Calu3 (cell line): Measurements from ENCODE around the gene DYRK3. TPM values are rescaled to one million over a fixed set of nuclear protein-coding genes. Genes with fewer than 3 reads are reported as not detected.

Source experiments
- BruUV-seq: library from RNA; stranded (reverse); fragments of 400-500 nt; replicated peaks from 2 replicates; lab custom pipeline; 2021; lab: Mats Ljungman, UMichigan
- CTCF ChIA-PET: fragments of 300-600 bp; sonication (Branson Sonifier 250); formaldehyde crosslinking; loops from one replicate; lab custom pipeline; 2022; ENCODE audit warnings: antibody characterized with exemption; lab: Charles Lee
- DNase-seq: peaks from one replicate; pipeline ENCODE4 v3.0.0; 2022
- H3K27ac Mint-ChIP-seq: one replicate; pipeline ENCODE4 v1.8.0; 2022; ENCODE audit warnings: mixed read lengths; ENCODE audit not compliant: unreplicated experiment
- H3K27me3 Mint-ChIP-seq: one replicate; pipeline ENCODE4 v1.8.0; 2022; ENCODE audit warnings: mixed read lengths; ENCODE audit not compliant: unreplicated experiment
- H3K36me3 Mint-ChIP-seq: one replicate; pipeline ENCODE4 v1.8.0; 2022; ENCODE audit warnings: mild to moderate bottlenecking, moderate library complexity, mixed read lengths; ENCODE audit not compliant: insufficient read depth, unreplicated experiment
- H3K4me1 Mint-ChIP-seq: one replicate; pipeline ENCODE4 v1.8.0; 2022; ENCODE audit warnings: mild to moderate bottlenecking, low read depth, mixed read lengths; ENCODE audit not compliant: unreplicated experiment
- H3K4me3 Mint-ChIP-seq: one replicate; pipeline ENCODE4 v1.8.0; 2022; ENCODE audit warnings: mild to moderate bottlenecking, low read depth, moderate library complexity, mixed read lengths; ENCODE audit not compliant: unreplicated experiment
- H3K9me3 Mint-ChIP-seq: one replicate; pipeline ENCODE4 v1.8.0; 2022; ENCODE audit warnings: low read depth, mixed read lengths; ENCODE audit not compliant: unreplicated experiment
- intact Hi-C: fragments of 100-400 bp; cut with micrococcal nuclease; formaldehyde crosslinking; loops from one replicate; pipeline ENCODE4 v1.10.0; 2022; ENCODE audit not compliant: unreplicated experiment
- total RNA-seq: library from RNA; stranded (reverse); gene quantifications from 2 replicates; pipeline ENCODE4 v1.2.3, GENCODE V29; 2022
- TF ChIP-seq, protein P1 (sequence below): fragments of 200-600 bp; IDR thresholded peaks from one replicate; pipeline ENCODE4 v1.8.0; 2022; ENCODE audit warnings: antibody characterized with exemption; ENCODE audit not compliant: unreplicated experiment

The DYRK3 gene
- total RNA-seq, 1 experiment from 2014 or later: 7.6 TPM

DNA sequence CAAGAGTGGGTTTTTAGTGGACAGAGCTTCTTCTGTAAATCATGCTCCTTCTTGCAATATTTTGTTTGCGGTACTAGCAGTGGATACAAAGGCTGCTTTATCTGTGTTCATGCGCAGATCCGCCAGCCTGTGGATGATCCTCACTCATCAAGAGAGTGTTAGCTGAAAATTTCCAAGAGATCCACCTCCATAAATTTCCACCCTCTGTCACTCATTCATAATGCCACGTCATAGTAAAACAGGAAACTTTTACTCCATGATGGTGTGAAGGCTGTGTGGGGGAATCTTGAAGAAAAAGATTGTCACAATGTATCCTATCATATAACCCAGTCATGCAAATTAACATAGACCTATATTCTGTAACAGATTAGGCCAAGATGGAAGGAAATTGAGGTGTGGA is 44.9 kb downstream of the DYRK3 start:
- CTCF ChIA-PET: no interaction called here
- Mint-ChIP-seq H3K27me3 (peaks cover 35% of the 10 kb centered on the region), H3K27ac (no peak overlapping the region), H3K9me3 (no peaks in the 10 kb centered on the region), H3K4me3 (no peak overlapping the region), H3K36me3 (peaks cover 10% of the 10 kb centered on the region), H3K4me1 (peaks cover 4% of the 10 kb centered on the region)
- DNase-seq: no peak
- no TSS peak for BruUV-seq
- TF ChIP-seq, protein P1, sequence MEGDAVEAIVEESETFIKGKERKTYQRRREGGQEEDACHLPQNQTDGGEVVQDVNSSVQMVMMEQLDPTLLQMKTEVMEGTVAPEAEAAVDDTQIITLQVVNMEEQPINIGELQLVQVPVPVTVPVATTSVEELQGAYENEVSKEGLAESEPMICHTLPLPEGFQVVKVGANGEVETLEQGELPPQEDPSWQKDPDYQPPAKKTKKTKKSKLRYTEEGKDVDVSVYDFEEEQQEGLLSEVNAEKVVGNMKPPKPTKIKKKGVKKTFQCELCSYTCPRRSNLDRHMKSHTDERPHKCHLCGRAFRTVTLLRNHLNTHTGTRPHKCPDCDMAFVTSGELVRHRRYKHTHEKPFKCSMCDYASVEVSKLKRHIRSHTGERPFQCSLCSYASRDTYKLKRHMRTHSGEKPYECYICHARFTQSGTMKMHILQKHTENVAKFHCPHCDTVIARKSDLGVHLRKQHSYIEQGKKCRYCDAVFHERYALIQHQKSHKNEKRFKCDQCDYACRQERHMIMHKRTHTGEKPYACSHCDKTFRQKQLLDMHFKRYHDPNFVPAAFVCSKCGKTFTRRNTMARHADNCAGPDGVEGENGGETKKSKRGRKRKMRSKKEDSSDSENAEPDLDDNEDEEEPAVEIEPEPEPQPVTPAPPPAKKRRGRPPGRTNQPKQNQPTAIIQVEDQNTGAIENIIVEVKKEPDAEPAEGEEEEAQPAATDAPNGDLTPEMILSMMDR: no peak
- intact Hi-C loops: no loop called here

DNA sequence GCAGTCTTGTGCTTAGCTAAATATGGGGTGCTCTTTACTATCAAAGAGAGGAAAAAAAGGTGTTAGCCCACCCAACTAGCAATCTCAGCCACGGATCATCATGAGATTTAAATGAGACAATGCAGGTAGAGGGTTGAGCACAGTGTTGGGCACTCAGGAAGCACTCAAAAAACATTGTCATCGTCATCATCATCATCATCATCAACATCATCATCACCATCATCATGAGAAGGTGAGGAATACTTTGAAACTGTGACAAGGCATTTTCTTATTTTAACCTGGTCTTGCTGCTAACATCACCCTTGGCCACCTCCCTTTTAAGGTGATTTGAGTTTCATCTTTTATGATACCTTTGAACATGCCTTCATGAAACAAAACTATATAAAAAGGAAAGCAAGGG is 46.0 kb downstream of the DYRK3 start:
- Mint-ChIP-seq H3K36me3 (peaks cover 20% of the 10 kb centered on the region), H3K27me3 (peaks cover 35% of the 10 kb centered on the region), H3K27ac (no peak overlapping the region), H3K4me3 (no peak overlapping the region), H3K9me3 (no peaks in the 10 kb centered on the region), H3K4me1 (peaks cover under 1% of the 10 kb centered on the region)
- DNase-seq: no peak
- TF ChIP-seq, protein P1: no peak
- CTCF ChIA-PET: no interaction called here
- BruUV-seq: no TSS peak
- intact Hi-C loops: no loop called here

DNA sequence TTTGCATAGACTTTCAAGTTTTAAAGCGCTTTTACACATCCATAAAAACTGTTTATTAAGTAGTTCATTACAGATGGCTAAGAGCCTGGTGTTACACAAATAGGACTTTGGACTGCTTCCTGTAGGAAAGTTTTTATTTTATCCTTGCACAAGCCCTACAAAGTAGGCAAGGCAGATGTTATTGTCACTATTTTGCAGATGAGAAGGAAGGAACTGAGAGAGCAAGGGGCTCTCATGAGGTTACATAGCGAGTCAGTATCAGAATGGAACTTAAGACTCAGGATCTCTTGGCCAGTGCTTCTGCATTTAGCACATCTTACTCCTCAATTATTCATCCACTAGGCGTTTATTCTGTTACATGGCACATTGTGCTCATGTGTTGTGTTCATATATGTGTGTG is 46.8 kb downstream of the DYRK3 start:
- Mint-ChIP-seq H3K36me3 (peaks cover 26% of the 10 kb centered on the region), H3K27me3 (peaks cover 35% of the 10 kb centered on the region), H3K4me3 (no peak overlapping the region), H3K27ac (no peak overlapping the region), H3K9me3 (no peaks in the 10 kb centered on the region), H3K4me1 (peaks cover 8% of the 10 kb centered on the region)
- DNase-seq: no peak
- intact Hi-C loops: no loop called here
- no TSS peak for BruUV-seq
- CTCF ChIA-PET: interaction anchor here (0.5 kb wide), 1 partner anchor 199 kb away, joined by 7 read pairs; no protein-coding TSS in a partner anchor
- TF ChIP-seq, protein P1: no peak

DNA sequence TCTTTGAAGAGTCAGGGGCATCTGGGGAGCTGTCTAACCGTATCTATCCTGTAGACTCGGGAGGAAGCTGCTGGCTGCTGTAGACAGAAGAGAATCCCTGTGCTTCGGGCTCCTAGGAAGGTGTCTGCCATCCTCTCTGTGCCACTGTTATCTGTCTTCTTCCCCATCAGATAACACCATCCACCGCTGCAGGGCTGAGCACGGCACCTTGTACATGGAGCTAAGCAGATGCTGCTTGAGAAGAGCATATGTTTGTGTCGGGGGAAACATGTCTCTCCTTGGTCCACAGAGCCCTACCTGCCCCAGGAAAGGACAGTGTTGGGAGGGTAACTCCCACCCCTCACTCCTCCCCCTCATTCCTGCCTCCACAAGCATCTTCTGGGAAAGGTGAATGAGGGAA is 48.0 kb downstream of the DYRK3 start:
- Mint-ChIP-seq H3K36me3 (peaks cover 26% of the 10 kb centered on the region), H3K27ac (no peak overlapping the region), H3K4me3 (no peak overlapping the region), H3K4me1 (peaks cover 20% of the 10 kb centered on the region), H3K27me3 (peaks cover 35% of the 10 kb centered on the region), H3K9me3 (no peaks in the 10 kb centered on the region)
- intact Hi-C loops: no loop called here
- DNase-seq: no peak
- CTCF ChIA-PET: no interaction called here
- TF ChIP-seq, protein P1: no peak
- no TSS peak for BruUV-seq
